Measurements from ENCODE around the gene SLC6A3. TPM values are rescaled to one million over a fixed set of nuclear protein-coding genes. Genes with fewer than 3 reads are reported as not detected.

SLC6A3 gene
- total RNA-seq, 4 donors from 2014 or later: not detected

DNA sequence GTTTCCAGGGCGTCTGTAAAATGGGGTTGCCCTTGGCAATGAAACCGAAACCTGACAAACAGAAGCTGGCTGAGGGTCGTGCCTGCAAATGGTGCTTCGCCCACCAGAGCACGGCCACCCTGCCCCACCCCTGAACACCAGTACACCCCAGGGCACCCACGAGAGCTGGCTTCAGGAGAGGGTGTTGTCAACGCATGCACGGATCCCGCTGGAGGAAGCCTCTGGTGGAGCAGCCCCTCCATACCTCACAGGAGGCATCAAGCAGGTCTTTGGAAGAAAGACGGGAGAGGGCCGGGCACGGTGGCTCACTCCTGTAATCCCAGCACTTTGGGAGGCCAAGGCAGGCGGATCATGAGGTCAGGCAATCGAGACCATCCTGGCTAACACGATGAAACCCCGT is 8.6 kb downstream of the SLC6A3 start:
- intact Hi-C loops (cut with DNase I; ENCODE audit: low total_unique reads): no loop called here
- Histone ChIP-seq H3K9me3 (no peaks in the 10 kb centered on the region), H3K27me3 (peaks cover 0 to 5% (median 2%) of the 10 kb centered on the region in 3 donors), H3K4me1 (no peaks in the 10 kb centered on the region), H3K4me3 (no peak overlapping the region), H3K27ac (no peak overlapping the region), H3K36me3 (no peaks in the 10 kb centered on the region)
- TF ChIP-seq, protein P1, sequence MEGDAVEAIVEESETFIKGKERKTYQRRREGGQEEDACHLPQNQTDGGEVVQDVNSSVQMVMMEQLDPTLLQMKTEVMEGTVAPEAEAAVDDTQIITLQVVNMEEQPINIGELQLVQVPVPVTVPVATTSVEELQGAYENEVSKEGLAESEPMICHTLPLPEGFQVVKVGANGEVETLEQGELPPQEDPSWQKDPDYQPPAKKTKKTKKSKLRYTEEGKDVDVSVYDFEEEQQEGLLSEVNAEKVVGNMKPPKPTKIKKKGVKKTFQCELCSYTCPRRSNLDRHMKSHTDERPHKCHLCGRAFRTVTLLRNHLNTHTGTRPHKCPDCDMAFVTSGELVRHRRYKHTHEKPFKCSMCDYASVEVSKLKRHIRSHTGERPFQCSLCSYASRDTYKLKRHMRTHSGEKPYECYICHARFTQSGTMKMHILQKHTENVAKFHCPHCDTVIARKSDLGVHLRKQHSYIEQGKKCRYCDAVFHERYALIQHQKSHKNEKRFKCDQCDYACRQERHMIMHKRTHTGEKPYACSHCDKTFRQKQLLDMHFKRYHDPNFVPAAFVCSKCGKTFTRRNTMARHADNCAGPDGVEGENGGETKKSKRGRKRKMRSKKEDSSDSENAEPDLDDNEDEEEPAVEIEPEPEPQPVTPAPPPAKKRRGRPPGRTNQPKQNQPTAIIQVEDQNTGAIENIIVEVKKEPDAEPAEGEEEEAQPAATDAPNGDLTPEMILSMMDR (IDR thresholded peaks at IDR 0.05 in 4 of 5, conservative IDR thresholded peaks at IDR 0.05 in 1 of 5): no peak
- no peak for TF ChIP-seq POLR2A (IDR thresholded peaks at IDR 0.05)
- no peak for DNase-seq
- in situ Hi-C loops (cut with MboI; ENCODE audit: low sequenced_read_pairs in 4 of 4): no loop called here
- ATAC-seq: no peak

DNA sequence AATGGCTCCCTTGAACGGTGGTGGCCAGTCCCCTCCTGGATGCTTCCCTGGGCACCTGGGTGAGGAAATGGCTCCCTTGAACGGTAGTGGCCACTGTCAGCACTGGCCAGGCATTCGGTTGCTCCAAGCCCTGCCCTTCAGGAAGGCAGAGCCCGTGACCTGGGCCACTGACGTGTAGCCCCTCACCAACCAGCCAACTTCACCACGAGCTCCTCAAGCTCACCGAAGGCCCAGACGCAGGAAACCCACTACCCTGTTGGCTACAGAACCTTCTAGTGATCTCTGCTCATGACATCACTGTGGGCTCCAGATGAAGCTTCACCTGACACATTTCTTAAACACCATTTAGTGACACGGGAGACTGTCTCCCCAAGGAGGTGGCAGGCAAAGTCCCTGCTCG is 9.2 kb downstream of the SLC6A3 start:
- no peak overlapping the region for H3K4me3 ChIP-seq
- peaks cover 0 to 5% (median 0%) of the 10 kb centered on the region in 3 donors for H3K27me3 ChIP-seq
- TF ChIP-seq POLR2A (IDR thresholded peaks at IDR 0.05): no peak
- no peaks in the 10 kb centered on the region for H3K9me3 ChIP-seq
- no peak overlapping the region for H3K27ac ChIP-seq
- H3K36me3 ChIP-seq: no peaks in the 10 kb centered on the region
- intact Hi-C loops (cut with DNase I; ENCODE audit: low total_unique reads) (no loop called here), in situ Hi-C loops (cut with MboI; ENCODE audit: low sequenced_read_pairs in 4 of 4) (no loop called here)
- DNase-seq (no peak), ATAC-seq (no peak)
- H3K4me1 ChIP-seq: no peaks in the 10 kb centered on the region

DNA sequence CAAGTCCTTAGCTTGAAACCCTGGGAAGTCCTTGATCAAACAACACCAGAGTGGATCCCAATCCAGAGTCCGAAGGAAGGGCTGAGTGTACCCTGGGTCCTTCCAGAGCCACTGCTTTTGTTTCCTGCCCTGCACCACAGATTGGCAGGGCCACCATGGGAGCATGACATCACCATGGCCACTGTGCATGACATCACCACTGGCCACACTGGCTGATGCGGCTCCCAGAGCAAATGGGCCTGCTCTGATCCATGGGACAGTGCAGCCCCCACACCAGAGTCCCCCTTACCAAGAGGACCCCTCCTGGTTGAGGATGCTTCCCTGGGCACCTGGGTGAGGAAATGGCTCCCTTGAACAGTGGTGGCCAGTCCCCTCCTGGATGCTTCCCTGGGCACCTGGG is 9.9 kb downstream of the SLC6A3 start:
- H3K27ac ChIP-seq: no peak overlapping the region
- H3K4me1 ChIP-seq: no peaks in the 10 kb centered on the region
- in situ Hi-C loops (cut with MboI; ENCODE audit: low sequenced_read_pairs in 4 of 4) (no loop called here), intact Hi-C loops (cut with DNase I; ENCODE audit: low total_unique reads) (no loop called here)
- DNase-seq (no peak), ATAC-seq (no peak)
- H3K36me3 ChIP-seq: no peaks in the 10 kb centered on the region
- H3K4me3 ChIP-seq: no peak overlapping the region
- TF ChIP-seq, protein P1 (IDR thresholded peaks at IDR 0.05 in 4 of 5, conservative IDR thresholded peaks at IDR 0.05 in 1 of 5): no peak
- peaks cover 0 to 5% (median 0%) of the 10 kb centered on the region in 3 donors for H3K27me3 ChIP-seq
- no peaks in the 10 kb centered on the region for H3K9me3 ChIP-seq

DNA sequence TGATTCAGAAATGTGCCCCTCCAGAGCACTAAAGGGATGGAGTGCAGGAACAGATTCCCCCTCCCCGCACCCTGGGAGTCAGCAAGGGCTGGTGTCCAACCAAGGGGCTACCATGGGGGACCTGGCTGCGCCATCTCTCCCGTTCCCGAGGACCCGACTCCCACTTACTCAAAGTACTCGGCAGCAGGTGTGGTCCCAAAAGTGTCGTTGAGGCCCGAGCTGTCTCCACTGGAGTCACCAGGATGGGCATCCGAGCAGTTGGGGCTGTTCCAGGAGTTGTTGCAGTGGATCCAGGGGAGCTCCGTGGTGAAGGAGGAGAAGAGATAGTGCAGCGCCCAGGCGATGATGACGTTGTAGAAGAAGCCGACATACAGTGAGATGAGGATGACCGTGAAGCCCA is 12.9 kb downstream of the SLC6A3 start:
- ATAC-seq: no peak
- H3K4me3 ChIP-seq: no peak overlapping the region
- no peak overlapping the region for H3K27ac ChIP-seq
- intact Hi-C loops (cut with DNase I; ENCODE audit: low total_unique reads) (no loop called here), in situ Hi-C loops (cut with MboI; ENCODE audit: low sequenced_read_pairs in 4 of 4) (no loop called here)
- H3K27me3 ChIP-seq: no peaks in the 10 kb centered on the region
- H3K36me3 ChIP-seq: no peaks in the 10 kb centered on the region
- no peak for DNase-seq
- no peak for TF ChIP-seq POLR2A (IDR thresholded peaks at IDR 0.05)
- TF ChIP-seq, protein P1 (IDR thresholded peaks at IDR 0.05 in 4 of 5, conservative IDR thresholded peaks at IDR 0.05 in 1 of 5): no peak
- no peaks in the 10 kb centered on the region for H3K4me1 ChIP-seq
- H3K9me3 ChIP-seq: peaks cover 0 to 3% (median 3%) of the 10 kb centered on the region in 3 donors

DNA sequence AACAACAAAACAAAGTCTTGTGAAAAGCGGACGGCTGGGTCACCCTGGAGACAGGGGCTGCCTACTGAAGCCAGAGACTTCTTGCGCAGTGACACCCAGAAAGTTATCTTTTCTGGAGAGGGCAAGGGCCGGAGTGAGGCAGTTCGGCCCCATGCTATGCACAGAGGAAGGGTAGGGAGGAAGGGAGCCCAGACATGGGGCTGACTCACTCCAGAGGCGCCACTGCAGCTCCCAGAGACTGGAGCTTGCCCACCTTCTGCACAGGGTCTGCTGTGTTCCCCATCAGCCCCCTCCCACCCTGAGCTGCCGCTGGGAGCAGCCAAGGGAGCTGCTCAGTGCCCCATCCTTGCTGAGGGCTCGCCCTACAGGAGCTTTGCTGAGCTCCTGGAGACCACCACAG is 13.3 kb downstream of the SLC6A3 start:
- ATAC-seq (no peak), DNase-seq (no peak)
- intact Hi-C loops (cut with DNase I; ENCODE audit: low total_unique reads) (no loop called here), in situ Hi-C loops (cut with MboI; ENCODE audit: low sequenced_read_pairs in 4 of 4) (no loop called here)
- no peak overlapping the region for H3K27ac ChIP-seq
- H3K4me3 ChIP-seq: no peak overlapping the region
- H3K9me3 ChIP-seq: peaks cover 0 to 3% (median 3%) of the 10 kb centered on the region in 3 donors
- H3K36me3 ChIP-seq: no peaks in the 10 kb centered on the region
- TF ChIP-seq POLR2A (IDR thresholded peaks at IDR 0.05): no peak
- TF ChIP-seq, protein P1 (IDR thresholded peaks at IDR 0.05 in 4 of 5, conservative IDR thresholded peaks at IDR 0.05 in 1 of 5): no peak
- H3K4me1 ChIP-seq: no peaks in the 10 kb centered on the region
- no peaks in the 10 kb centered on the region for H3K27me3 ChIP-seq
